GM18909 (cell line): ENCODE measurements around the gene NECAB2.

Experiments used
- ATAC-seq: cut with Tn5 transposase; IDR thresholded peaks from one replicate; pipeline ENCODE4 v1.9.1; 2021; ENCODE audit warnings: mild to moderate bottlenecking; ENCODE audit not compliant: unreplicated experiment, poor library complexity

NECAB2 gene

DNA sequence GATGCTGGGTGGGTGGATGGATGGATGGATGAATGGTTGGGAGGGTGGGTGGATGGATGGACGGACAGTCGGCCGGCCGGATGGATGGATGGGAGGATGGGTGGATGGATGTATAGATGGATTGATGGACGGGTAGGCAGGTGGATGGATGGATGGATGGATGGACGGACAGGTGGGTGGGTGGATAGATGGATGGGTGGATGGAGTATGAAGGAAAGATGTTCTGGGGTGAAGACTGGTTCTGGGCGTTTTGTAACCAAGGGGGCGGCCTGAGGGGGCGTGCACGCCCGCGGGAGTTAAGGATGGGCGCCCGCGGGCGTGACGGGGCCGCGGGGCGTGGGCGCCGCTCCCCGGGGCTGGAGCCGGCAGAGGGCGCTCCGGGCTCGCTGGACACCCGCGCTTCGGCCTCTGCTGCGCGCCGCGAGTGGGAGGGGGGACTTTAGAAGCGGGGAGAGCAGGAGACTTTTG lies at the start of gene NECAB2:
TSS of gene NECAB2 (plus strand) at position 407 of the 468 bp plus-strand sequence. CDS start 405 bp downstream, outside the sequence.
- no peak for ATAC-seq

DNA sequence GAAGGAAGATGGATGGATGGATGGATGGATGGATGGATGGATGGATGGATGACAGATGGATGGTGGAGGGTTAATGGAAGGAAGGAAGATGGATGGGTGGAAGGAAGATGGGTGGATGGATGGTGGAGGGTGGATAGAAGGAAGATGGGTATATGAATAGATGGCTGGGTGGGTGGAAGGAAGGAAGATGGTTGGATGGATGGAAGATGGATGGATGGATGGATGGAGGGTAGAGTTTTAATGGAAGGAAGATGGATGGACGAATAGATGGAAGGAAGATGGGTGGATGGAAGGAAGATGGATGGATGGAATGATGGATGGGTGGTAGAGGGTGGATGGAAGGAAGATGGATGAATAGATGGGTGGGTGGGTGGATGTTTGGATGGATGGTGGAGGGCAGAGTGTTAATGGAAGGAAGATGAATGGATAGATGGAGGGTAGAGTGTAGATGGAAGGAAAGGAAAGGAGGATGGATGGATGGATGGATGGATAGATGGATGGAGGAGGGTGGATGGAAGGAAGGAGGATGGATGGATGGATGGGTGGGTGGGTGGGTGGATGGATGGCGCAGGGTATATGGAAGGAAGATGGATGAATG lies 47.1 kb upstream of the NECAB2 start:
- no peak for ATAC-seq

DNA sequence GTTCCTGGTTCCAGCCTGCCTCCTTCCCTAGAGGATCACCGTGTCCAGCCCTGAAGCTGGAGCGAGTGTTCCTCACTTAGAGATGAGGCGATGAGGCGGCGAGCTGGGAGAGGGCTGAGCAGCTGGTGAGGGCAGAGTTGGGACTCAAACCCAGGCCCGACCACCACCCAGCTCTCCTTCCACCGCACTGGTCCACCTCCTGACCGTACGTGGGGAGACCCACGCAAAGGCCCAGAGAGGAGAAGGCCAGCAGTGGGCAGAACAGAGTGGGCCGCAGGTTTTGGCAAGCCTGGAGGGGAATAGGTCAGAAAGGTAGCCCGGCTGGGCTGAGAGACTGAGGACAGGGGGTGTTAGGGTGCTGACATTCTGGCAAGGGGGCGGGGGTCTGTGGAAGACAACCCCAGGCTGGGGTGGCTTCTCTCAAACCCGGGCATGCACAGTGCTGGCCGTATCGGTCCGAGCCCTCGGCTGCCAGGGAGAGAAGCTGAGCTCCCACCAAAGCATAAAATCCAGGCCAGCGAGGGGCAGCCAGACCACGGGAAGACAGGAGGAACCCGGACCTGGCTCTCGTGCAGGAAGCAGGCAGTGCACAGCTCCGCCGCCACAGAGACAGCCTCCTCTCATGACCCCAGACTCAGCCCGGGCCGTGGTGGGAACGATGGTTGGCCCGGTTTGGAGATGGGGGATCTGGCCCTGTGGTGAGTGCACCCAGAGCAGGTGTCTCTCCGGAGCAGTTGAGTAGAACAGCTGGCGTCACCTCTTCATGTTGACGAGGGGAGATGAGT lies 44.3 kb upstream of the NECAB2 start:
- no peak for ATAC-seq

DNA sequence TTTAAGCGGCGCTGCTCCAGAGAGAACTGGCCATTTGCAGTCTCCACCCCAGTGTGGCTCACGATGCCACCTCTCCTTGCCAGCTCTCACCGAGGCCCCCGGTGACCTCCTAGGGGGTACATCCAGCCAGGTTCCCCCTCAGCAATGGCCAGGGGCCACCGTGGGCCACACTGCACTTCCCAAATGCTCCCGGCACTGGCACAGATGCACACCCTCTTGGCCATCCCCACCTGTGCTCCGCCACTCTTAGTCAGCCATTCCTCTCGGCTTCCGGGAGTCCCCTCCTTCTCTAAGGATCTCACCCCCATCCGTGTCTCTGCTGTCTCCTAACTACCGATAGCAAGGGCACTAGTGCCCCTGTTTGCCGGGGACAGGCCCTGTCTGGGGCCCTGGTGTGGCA lies 43.4 kb upstream of the NECAB2 start:
- no peak for ATAC-seq

DNA sequence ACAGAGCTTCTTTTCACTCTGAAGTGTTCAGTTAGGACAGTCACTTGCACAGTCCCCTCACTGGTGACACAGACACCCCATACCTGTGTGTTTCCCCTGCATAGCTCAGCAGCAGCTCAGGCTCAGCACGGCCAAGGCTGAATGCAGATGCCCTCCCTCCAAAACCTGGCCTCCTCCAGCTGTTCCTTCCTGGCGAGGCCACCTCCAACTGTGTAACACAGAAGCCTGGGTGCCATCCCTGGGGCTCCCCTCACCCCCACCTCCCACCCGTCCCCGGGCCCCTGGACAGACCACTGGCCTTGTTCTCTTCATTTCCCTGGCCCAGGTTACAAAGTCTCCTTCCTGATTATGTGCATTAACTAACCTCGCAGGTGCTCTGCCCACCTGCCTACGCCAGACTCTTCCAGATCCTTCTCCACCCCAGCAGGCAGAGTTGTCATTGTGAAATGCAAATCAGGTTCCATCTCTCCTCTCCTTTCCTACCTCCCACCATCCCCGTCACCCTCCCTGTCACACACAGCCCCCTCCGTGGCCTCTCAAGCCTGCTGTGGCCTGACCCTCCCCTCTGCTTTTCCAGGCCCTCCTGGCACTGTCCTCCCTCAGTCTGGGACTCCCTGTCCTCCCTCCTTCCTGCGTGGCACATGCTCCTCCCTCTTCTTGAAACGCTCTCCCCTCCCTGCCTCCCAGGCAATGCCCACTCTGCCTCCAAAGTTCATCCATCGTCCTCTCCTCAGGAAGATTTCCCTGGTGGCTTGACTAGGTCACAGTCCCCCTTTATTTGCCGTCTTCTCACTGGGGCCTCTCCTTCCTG lies 42.7 kb upstream of the NECAB2 start:
- no peak for ATAC-seq

DNA sequence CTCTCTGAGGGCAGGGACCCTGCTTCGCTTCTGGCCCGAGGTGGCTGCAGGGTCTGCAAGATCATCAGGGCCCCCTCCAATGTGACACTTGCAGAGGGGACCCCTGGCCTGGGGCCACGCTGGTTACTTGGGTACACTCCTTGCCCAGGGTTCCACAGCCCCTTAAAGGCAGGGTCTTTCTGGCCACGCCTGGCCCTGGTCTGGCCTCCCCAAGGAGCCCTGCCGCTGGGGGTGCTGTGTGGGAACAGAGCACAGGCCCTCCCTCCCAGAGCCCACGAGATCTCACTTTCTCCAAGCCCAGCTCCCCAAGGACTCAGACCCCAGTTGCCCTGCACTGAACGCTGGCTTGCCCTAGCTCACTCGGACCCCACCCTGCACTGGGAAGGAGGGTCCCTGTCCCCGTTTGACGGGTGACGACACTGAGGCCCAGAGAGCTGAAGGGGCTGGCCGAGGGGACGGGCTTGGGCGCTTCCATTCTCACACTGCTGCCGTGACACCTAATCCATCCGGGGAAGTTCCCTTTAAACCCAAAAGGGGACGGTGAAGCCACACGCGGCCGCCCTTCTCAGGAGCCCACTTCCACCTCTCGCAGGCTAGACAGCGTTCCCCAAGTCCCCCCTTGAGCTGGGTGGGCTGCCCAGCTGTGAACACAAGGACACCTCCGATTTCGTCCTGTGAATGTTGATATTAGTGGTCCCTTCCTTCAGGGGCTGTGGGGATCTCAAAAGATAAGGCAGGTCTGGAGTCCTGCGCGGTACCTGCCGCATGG lies 41.9 kb upstream of the NECAB2 start:
- ATAC-seq = no peak

DNA sequence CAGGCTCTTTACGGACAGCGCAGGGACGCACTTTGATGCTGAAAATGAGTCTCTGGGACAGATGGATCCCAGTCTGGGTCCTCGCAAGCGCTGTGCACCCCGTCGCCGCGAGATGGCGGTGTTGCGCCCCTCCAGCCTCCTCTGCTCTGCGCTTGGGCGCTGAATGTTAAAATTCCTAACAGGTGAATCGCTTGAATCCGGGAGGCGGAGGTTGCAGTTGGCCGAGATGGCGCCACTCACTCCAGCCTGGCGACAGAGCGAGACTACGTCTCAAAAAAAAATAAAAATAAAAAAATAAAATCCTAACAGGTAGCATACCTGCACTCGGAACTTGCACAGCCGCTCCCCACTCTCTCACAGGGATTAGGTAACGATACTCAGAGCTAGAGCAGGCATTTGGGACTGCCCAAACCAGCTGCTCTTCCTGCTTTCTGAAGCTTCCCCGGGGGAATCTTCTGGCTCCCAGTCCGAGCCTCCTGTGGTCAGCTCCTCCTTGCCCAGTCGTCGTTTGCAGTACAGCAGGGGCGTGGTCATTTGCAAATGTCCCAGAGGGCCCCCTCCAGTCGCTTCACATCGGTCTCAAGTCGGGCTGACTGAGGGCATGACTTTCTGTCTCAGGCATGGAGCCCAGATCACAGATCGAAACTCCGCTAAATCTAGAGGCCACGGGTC lies 41.2 kb upstream of the NECAB2 start:
- ATAC-seq = peak; percentile 61

DNA sequence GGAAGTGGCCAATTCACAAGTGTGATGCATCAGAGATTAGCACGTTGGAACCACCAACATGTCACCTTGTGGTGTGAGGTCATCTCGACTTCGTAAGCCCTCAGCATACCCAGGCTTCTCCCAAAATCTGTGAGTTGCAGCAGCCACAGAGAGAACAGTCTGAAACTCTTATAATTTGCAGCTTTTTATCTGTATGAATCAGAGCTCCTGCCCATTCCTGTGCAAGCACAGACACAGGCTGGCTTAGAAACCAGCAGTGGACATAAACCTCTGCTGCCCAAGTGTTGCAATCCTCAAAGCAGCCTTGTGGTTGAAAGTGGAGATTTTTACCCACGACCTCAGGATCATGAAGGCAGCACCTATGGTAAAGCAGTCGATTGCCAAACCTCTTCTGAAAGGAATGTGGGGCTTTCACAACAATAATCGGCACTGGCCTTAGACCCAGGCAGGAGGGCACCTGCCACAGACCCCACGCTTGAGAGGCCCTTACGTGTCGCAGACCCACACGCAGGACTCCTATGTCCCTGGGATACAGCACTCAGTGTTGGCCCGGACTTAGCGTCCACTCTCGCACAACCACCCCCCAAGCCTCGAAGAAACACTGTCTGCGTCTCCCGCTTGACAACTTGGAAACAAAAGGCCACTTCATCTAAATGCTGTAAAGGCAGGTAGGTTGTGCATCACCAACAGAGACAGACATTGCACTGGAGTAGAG lies 39.5 kb upstream of the NECAB2 start:
- no peak for ATAC-seq

DNA sequence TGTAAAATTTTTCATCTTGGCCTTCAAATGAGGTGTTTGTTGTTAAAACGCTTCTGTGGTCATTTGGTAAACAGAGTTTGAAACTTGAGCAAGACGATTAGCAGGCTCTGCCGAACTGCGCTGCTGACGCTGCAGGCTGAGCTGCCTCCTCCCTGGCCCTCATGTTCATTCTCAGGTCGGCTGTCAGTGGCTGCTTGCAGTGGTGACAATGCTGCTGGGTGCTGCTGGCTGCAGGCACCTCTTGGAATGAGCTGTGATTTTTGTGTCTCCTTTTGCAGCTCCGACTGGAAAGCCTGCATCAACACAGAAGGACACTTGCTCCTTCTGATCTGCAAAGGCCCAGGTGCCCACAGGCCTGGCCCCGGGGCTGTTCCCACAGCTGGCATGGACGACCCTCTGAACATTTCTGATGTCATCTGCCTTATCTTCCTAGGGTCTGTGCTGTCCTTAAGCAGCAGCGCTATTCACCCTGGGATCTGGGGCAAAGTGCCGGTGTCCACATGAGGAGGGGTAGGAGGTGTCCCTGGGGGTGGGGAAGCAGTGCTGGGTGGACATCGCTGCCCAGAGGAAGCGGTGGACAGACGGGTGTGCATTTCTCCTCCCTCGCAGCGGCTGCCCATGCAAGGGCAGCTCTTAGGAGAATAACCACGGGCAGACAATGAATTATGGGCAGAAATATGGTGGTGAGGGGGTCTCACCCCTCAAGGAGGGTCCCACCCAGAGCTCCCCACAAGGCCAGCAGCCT lies 38.1 kb upstream of the NECAB2 start:
- ATAC-seq = no peak

DNA sequence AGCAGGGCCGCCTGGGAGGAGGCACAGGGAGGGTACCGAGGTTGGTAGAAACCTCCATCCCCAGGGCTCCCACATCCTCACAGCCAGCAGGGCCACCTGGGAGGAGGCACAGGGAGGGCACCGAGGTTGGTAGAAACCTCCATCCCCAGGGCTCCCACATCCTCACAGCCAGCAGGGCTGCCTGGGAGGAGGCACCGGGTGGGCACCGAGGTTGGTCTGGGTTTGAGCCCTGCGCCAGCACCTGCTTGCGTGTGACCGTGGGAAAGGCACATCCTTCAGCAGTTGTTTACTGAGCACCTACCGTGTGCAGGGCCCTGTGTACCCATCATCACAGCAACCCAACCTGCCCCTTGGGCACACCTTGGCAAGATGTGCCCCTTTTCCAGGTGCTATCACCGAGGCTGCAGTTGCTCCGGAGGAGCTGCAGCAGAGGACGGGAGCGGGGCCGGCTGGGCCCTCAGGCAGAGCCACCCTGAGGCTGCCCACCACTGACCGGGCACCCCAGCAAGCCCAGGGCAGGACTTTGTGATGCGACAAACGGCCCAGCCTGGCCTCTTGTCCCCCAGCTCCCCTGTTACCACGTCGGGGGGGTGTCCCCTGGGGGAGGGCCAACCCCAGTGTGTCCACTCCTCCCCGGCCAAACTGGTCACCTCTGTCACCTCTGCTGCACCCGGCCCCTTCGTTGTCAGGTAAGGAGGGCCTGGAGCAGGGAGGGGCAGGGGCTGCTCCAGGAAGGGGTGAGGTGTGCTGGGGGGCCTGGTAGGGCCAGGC lies 37.1 kb upstream of the NECAB2 start:
- no peak for ATAC-seq

DNA sequence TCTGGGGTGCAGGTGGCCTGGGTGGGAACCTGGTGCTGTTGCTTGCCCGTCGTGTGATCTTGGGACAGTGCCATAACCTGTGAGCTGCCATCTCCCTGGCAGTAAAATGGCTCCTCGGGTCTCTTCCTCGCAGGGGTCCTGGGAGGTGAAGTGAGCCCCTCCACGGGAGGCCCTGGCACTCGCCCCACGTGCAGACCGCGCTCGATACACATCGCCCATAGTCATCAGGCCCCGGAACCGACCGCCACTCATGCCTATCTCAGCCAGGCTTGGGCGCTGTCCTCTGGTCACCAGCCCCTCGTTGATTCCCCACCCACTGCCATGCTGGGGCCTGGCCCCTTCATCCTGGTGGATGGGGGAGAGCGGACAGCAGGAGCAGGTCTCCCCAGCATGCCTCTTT lies 36.5 kb upstream of the NECAB2 start:
- no peak for ATAC-seq

DNA sequence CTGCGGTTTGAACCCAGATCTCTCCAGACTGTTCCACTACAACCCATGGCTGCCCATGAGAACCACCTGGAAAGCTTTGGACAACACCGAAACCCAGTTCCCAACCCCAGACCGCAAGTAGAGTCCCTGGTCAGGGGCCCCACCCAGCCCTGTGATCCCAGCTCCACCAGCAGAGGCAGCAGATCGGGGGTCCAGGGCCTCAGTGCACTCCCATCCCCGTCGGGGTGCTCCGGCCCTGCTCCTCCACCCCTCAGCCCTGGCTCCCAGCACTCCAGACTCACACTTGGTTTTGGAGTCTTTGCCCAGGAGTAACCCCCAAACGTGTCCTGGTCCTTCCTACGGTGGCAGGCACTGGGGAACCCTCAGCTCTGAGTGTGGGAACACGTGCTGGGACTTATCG lies 35.7 kb upstream of the NECAB2 start:
- no peak for ATAC-seq

DNA sequence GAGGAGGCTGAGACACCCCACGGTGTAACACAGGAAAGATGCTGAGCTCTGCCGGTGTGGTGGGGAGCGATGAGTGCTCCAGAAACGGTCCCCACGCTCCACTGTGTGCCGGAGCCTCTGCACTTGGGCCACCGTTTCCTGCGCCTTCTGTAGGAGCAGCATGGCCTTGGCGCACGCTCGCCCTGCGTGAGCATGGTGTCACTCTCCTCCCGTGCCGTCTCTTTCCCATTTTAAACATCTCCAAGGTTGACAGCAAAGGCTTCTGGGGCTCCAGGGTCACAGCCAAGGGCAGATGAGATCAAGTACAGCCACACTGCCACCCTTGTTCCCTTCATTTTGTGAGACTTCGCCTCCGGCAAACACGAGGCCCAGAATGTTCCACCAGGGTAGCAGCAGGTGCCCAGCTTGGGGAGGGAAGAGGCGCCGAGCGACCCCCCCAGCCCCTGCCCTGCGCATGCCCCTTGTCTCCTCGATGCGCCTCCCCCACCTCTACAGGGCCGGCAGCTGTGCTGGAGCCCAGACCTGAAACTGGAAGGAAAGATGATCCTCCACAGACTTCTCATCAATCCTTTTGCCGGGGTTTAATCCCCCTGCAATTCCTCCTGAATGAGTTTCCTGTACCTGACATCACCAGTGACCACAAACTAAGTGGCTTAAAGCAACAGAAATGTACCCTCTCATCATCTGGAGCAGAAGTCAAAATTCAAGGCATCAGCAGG lies 34.9 kb upstream of the NECAB2 start:
- no peak for ATAC-seq

DNA sequence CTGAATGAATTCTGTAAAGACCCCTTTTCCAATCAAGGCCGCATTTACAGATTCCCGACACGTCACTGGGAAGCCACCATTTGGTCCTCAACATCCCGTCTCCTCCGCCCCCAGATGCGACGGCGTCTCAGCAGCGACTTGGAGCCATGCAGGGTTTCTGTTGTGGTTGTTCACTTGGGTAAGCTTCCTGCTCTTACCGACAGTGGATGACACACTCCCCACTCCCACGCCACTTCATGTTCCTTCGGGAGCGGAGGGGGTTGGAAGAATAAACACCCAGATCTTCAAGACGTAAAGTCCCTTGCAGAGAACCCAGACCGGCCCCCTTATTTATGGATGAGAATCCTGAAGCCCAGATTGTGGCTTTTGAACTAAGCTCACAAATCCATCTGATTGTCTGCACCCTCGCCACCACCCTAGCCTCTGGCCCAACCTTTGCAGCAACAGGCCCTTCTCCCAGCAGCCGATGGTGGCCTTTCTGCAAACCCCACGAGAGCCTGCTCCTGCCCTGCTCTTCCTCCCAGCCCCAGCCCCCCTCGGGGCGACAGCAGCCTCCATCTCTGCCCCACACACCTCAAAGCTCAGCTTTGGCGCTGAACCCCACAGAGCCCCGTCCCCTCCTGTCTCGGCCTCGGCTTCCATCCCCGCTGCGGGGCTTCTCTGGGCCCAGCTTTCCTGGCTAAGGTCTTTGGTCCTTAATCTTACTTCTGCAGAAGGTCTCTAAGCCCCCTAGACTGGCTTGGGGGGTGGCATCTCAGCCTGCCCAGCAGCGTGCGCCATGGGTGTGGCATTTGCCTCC lies 34.0 kb upstream of the NECAB2 start:
- ATAC-seq = no peak

DNA sequence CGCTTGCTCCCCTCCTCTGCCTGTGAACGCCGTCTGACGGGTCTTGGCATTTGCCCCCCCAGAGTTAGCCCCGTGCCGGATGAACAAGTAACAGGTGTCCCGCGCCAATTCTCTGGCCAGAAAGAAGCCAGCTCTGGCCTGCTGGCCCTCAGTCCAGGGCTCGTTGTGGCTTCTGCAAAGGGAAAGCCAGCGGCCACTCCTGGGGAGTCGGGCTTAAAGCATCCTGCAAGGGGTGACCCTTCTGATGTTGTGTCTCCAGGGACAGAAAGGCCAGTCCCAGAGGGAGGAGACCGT lies 33.4 kb upstream of the NECAB2 start:
- ATAC-seq = no peak

DNA sequence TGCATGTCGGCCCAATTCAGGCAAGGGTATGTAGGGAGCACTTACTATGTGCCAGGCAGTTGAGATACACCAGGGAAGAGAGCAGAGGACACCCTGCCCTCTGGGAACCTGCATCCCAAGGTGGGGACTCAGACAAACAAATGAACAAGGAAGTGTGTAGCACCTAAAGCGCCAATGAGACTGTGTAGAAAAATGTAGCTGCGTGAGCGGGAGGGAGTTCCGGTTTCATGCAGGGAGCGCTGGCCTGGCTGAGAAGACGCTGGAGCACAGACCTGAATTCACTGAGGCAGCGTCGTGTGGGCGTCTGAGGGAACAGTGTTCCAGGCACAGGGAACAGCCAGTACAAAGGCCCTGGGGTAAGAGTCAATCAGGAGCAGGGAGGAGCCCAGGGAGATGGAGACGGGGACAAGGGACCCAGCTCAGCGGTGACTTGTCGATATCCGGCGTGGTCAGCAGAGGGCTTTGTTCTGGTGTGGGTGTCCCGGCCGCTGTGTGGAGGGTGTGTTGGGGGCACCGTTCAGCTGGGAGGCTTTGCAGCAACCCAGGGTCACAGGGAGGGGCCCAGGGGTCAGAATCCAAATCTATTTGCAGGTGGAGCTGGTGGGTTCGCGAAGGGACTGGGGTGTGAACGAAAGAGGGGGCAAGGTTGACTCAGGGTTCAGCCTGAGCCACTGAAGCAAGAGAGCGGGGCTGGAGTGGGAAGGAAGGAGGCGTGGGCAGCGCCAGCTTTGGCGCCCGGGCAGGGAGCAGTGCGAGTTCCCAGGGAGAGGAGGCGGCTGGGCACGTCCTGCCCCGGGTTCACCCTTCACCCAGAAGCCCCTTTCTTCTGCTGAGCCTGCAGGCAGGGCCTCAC lies 32.8 kb upstream of the NECAB2 start:
- ATAC-seq = no peak
